Stomach (tissue), 4 donors: ENCODE results near the gene UPK3A.

Experiments
- EP300 ChIP-seq: sonication (generic); formaldehyde crosslinking; IDR thresholded peaks from one replicate; pipeline ENCODE4 v1.6.1; 2017; ENCODE audit warnings: antibody characterized with exemption
- POLR2A ChIP-seq, 4 donors: fragments of 450-650 bp; IDR thresholded peaks; one replicate each; pipeline ENCODE4 v1.6.1; 2016; ENCODE audit warnings: antibody characterized with exemption in 4 of 4, control low read depth in 2 of 4, mild to moderate bottlenecking in 1 of 4, moderate library complexity in 1 of 4
- POLR2AphosphoS5 ChIP-seq, 3 donors: sonication (generic); formaldehyde crosslinking; IDR thresholded peaks; one replicate each; pipeline ENCODE4 v1.6.1; 2016; ENCODE audit warnings: antibody characterized with exemption in 3 of 3
- TF ChIP-seq, protein P1 (sequence below), 7 experiments: fragments of 450-650 bp in 4 of 7; fragments of 200-600 bp in 3 of 7; sonication (generic) in 3 of 7; IDR thresholded peaks; one replicate each; pipeline ENCODE4 v1.5.1; 2016 to 2019; ENCODE audit warnings: antibody characterized with exemption in 7 of 7, control low read depth in 2 of 7, mild to moderate bottlenecking in 1 of 7

DNA sequence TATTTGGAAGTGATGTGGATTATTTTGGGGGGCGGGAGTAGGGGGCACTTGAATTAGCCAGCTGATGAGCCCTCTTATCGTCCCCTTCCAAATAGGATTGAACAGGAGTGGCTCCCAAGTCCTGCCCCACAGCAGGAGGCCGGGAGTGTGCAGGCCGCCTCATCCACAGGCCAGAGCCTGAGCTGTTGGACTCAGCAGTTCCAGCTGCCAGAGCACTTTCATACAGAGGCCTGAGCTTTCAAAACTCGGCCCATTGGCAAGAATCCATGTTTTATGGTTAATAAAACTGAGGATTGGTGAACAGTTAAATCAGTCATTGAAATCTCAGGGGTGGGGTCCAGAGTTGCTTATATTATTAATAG is 34.6 kb downstream of the UPK3A start:
- TF ChIP-seq POLR2A (IDR thresholded peaks at IDR 0.05) (no peak), EP300 (no peak), POLR2AphosphoS5 (IDR thresholded peaks at IDR 0.05) (no peak)
- TF ChIP-seq, protein P1, sequence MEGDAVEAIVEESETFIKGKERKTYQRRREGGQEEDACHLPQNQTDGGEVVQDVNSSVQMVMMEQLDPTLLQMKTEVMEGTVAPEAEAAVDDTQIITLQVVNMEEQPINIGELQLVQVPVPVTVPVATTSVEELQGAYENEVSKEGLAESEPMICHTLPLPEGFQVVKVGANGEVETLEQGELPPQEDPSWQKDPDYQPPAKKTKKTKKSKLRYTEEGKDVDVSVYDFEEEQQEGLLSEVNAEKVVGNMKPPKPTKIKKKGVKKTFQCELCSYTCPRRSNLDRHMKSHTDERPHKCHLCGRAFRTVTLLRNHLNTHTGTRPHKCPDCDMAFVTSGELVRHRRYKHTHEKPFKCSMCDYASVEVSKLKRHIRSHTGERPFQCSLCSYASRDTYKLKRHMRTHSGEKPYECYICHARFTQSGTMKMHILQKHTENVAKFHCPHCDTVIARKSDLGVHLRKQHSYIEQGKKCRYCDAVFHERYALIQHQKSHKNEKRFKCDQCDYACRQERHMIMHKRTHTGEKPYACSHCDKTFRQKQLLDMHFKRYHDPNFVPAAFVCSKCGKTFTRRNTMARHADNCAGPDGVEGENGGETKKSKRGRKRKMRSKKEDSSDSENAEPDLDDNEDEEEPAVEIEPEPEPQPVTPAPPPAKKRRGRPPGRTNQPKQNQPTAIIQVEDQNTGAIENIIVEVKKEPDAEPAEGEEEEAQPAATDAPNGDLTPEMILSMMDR (IDR thresholded peaks at IDR 0.05), result no peak
